Loucy (cell line): ENCODE measurements around the gene MGLL.

Experiments
- H2AFZ ChIP-seq: fragments of 200-600 bp; sonication (generic); 2 replicates; pipeline ENCODE4 v1.6.0; 2016; ENCODE audit warnings: antibody characterized with exemption, mild to moderate bottlenecking, low read length, moderate library complexity
- H3F3A ChIP-seq: fragments of 200-600 bp; 2 replicates; pipeline ENCODE4 v1.6.0; 2016; ENCODE audit warnings: antibody characterized with exemption, low read depth, mild to moderate bottlenecking
- H3K27me3 ChIP-seq: fragments of 200-600 bp; sonication (generic); 2 replicates; pipeline ENCODE4 v1.6.1; 2014; ENCODE audit warnings: low read length, mild to moderate bottlenecking; ENCODE audit not compliant: insufficient read depth, poor library complexity, severe bottlenecking
- H3K36me3 ChIP-seq: fragments of 200-600 bp; sonication (generic); 2 replicates; pipeline ENCODE4 v1.6.1; 2016; ENCODE audit warnings: low read length; ENCODE audit not compliant: insufficient read depth
- H3K4me1 ChIP-seq: fragments of 200-600 bp; sonication (generic); 2 replicates; pipeline ENCODE4 v1.5.1; 2014; ENCODE audit warnings: low read length, mild to moderate bottlenecking; ENCODE audit not compliant: insufficient read depth, poor library complexity, severe bottlenecking
- H3K4me2 ChIP-seq: fragments of 200-600 bp; sonication (generic); 2 replicates; pipeline ENCODE4 v1.6.0; 2014; ENCODE audit warnings: antibody characterized with exemption, low read length, low read depth, mild to moderate bottlenecking; ENCODE audit not compliant: poor library complexity, severe bottlenecking
- H3K4me3 ChIP-seq: fragments of 200-600 bp; sonication (generic); 2 replicates; pipeline ENCODE4 v1.5.1; 2014; ENCODE audit warnings: low read length, mild to moderate bottlenecking, mixed read lengths; ENCODE audit not compliant: poor library complexity, severe bottlenecking
- H3K79me2 ChIP-seq: fragments of 200-600 bp; sonication (generic); 2 replicates; pipeline ENCODE4 v1.6.1; 2014; ENCODE audit warnings: low read length; ENCODE audit not compliant: insufficient read depth
- H3K9ac ChIP-seq: fragments of 200-600 bp; sonication (generic); 2 replicates; pipeline ENCODE4 v1.6.0; 2014; ENCODE audit warnings: mild to moderate bottlenecking, low read depth, low read length, moderate library complexity; ENCODE audit not compliant: poor library complexity, severe bottlenecking
- H3K9me2 ChIP-seq: fragments of 200-600 bp; sonication (generic); replicated peaks from 2 replicates; pipeline ENCODE4 v1.6.1; 2016; ENCODE audit warnings: low read depth, low read length, mixed read lengths
- H3K9me3 ChIP-seq: fragments of 200-600 bp; sonication (generic); 2 replicates; pipeline ENCODE4 v1.6.1; 2014; ENCODE audit warnings: mild to moderate bottlenecking, antibody characterized with exemption, low read length, low read depth; ENCODE audit not compliant: insufficient read depth
- H4K20me1 ChIP-seq: fragments of 200-600 bp; sonication (generic); 2 replicates; pipeline ENCODE4 v1.6.0; 2014; ENCODE audit warnings: antibody characterized with exemption, low read length, mild to moderate bottlenecking; ENCODE audit not compliant: insufficient read depth, poor library complexity, severe bottlenecking
- EZH2phosphoT487 ChIP-seq: fragments of 200-600 bp; IDR thresholded peaks from 2 replicates; pipeline ENCODE4 v1.6.1; 2018; ENCODE audit warnings: antibody characterized with exemption, mild to moderate bottlenecking, moderate library complexity, borderline replicate concordance
- TF ChIP-seq, protein P1 (sequence below): fragments of 200-600 bp; sonication (generic); conservative IDR thresholded peaks from 2 replicates; pipeline ENCODE4 v1.5.1; 2014; ENCODE audit warnings: mild to moderate bottlenecking, antibody characterized with exemption, low read length

MGLL gene

DNA sequence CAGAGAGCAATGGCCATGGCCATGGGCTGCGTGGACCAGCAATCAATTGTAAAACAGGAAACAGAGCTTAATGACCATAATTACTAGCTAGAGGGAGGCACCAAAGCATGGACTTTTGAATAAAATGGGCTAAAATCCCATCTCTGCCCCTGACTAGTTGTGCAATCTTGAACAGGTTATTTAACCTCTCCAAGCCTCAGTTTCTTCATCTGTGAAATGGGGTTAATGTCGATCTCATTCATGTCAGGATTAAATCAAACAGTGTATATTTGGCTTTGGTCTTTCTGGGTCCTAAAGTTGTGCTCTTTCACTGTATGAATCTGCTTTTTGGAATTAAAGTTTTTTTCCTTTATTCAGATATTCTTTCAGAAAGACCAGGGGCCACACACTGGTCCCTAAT, 113.5 kb downstream of the MGLL start:
- Histone ChIP-seq H3K36me3 (peaks cover 74% of the 10 kb centered on the region; the same call in 1 of the 2 replicates), H3K9me3 (0 out of 2 replicates have a peak, but pooled peaks cover under 1% of the 10 kb centered on the region), H3K4me1 (peaks cover 4% of the 10 kb centered on the region), H3K27me3 (no peaks in the 10 kb centered on the region), H4K20me1 (peaks cover under 1% of the 10 kb centered on the region), H3K9me2 (no peaks in the 10 kb centered on the region), H3F3A (no peaks in the 10 kb centered on the region), H3K9ac (no peak overlapping the region), H3K4me3 (no peak overlapping the region), H2AFZ (no peak overlapping the region), H3K4me2 (no peak overlapping the region), H3K79me2 (peaks cover 2% of the 10 kb centered on the region; the same call in 1 of the 2 replicates)
- TF ChIP-seq, protein P1, sequence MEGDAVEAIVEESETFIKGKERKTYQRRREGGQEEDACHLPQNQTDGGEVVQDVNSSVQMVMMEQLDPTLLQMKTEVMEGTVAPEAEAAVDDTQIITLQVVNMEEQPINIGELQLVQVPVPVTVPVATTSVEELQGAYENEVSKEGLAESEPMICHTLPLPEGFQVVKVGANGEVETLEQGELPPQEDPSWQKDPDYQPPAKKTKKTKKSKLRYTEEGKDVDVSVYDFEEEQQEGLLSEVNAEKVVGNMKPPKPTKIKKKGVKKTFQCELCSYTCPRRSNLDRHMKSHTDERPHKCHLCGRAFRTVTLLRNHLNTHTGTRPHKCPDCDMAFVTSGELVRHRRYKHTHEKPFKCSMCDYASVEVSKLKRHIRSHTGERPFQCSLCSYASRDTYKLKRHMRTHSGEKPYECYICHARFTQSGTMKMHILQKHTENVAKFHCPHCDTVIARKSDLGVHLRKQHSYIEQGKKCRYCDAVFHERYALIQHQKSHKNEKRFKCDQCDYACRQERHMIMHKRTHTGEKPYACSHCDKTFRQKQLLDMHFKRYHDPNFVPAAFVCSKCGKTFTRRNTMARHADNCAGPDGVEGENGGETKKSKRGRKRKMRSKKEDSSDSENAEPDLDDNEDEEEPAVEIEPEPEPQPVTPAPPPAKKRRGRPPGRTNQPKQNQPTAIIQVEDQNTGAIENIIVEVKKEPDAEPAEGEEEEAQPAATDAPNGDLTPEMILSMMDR = no peak
- TF ChIP-seq EZH2phosphoT487 = no peak

DNA sequence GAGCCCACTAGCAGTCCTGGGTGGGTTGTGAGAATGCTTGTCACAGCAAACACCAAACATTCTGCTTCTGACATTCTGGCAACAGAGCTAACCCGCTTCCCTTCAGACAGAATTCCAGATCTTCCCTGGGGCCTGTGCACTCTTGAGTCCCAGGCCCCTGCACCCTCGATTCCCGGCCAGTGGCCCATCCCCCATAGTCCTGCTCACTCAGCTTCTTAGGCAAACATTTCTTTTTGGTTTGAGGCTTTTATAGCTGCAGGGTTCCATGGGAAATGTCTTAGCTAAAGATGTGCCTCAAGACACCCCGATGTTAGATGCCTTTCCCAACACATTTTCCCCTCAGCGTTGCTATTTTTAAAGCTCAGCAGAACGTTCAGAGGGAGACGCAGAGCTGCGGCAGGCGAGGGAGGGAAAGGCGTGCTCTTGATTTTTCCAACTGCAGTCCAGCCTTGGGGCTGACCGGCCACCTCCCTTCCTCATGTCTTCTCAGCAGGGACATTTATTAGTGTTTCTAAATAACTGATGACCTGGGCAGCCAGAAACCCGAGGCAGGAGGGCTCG, 114.4 kb downstream of the MGLL start:
- Histone ChIP-seq H3K79me2 (peaks cover 11% of the 10 kb centered on the region; the same call in 1 of the 2 replicates), H2AFZ (no peak overlapping the region)

DNA sequence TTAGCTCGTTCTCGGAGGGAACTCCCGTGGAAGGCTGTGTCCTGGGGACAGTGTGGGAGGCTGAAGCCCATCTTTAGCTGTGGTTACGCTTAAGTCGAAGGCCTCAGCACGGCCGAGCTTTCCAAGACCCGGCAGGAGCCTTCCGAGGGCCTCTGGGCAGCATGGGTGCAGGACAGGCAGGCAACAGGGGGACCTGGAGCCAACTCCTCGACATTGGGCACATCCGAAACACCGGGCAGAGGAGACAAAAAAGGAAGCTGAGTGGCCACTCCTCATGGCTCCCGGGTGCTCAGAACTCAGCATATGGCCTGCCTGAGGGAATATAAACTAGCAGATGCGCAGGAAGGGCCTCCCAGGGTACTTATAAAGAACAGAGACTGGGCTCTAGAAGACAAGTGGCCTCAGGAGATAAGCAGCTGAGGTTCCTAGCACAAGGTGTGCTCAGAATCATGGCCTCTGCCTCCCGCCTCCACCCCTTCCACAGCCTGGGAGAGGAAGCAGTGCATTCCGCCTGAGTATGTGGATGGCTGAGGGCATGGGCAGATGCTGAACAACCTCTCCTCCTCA, 115.4 kb downstream of the MGLL start:
- no peak for TF ChIP-seq EZH2phosphoT487
- TF ChIP-seq, protein P1 = no peak
- H3K79me2 ChIP-seq = peaks cover 19% of the 10 kb centered on the region; the same call in 1 of the 2 replicates
- peaks cover 6% of the 10 kb centered on the region for H3K4me1 ChIP-seq
- no peak overlapping the region for H3K4me2 ChIP-seq
- no peak overlapping the region for H3K9ac ChIP-seq
- H3K9me3 ChIP-seq = 0 out of 2 replicates have a peak, but pooled peaks cover 2% of the 10 kb centered on the region
- H3K9me2 ChIP-seq = no peaks in the 10 kb centered on the region
- H4K20me1 ChIP-seq = peaks cover 3% of the 10 kb centered on the region
- H3K4me3 ChIP-seq = no peak overlapping the region
- peaks cover 75% of the 10 kb centered on the region; the same call in 1 of the 2 replicates for H3K36me3 ChIP-seq
- no peaks in the 10 kb centered on the region for H3K27me3 ChIP-seq
- no peak overlapping the region for H2AFZ ChIP-seq
- H3F3A ChIP-seq = no peaks in the 10 kb centered on the region

More for the DNA sequence above, 114.4 kb downstream of the MGLL start:
- peaks cover 76% of the 10 kb centered on the region; the same call in 1 of the 2 replicates for H3K36me3 ChIP-seq
- no peak for TF ChIP-seq EZH2phosphoT487
- TF ChIP-seq, protein P1 = no peak
- peaks cover 3% of the 10 kb centered on the region for H4K20me1 ChIP-seq
- no peaks in the 10 kb centered on the region for H3K27me3 ChIP-seq
- 0 out of 2 replicates have a peak, but pooled peaks cover 2% of the 10 kb centered on the region for H3K9me3 ChIP-seq
- H3F3A ChIP-seq = no peaks in the 10 kb centered on the region
- H3K4me1 ChIP-seq = peaks cover 6% of the 10 kb centered on the region
- no peak overlapping the region for H3K4me2 ChIP-seq
- H3K9ac ChIP-seq = no peak overlapping the region
- no peaks in the 10 kb centered on the region for H3K9me2 ChIP-seq
- no peak overlapping the region for H3K4me3 ChIP-seq
